Liver (tissue), 9 donors: ENCODE data around the gene ZCCHC14. TPM values are rescaled to one million over a fixed set of nuclear protein-coding genes. Genes with fewer than 3 reads are reported as not detected.

Source experiments
- DNase-seq: peaks from one replicate; pipeline ENCODE4 v3.0.0-alpha.2; 2017; ENCODE audit warnings: low spot score
- H3K27ac ChIP-seq, 2 donors: one replicate each; pipeline ENCODE4 v1.7.0; 2013; ENCODE audit warnings: inconsistent platforms in 2 of 2, low read length in 2 of 2, control low read depth in 1 of 2, low read depth in 1 of 2, mild to moderate bottlenecking in 1 of 2
- H3K27me3 ChIP-seq, 4 donors: one replicate each; pipeline versions ENCODE4 v1.6.1 to v1.7.0; 2013; ENCODE audit warnings: low read length in 3 of 4, inconsistent platforms in 1 of 4, mild to moderate bottlenecking in 1 of 4, moderate library complexity in 1 of 4; ENCODE audit not compliant: control insufficient read depth in 4 of 4, insufficient read depth in 4 of 4
- H3K36me3 ChIP-seq, 4 donors: one replicate each; pipeline versions ENCODE4 v1.6.1 to v1.7.0; 2013; ENCODE audit warnings: low read length in 3 of 4, mild to moderate bottlenecking in 3 of 4, low read depth in 1 of 4, moderate library complexity in 1 of 4; ENCODE audit not compliant: control insufficient read depth in 4 of 4, insufficient read depth in 3 of 4
- H3K4me1 ChIP-seq, 4 donors: one replicate each; pipeline versions ENCODE4 v1.6.1 to v1.7.0; 2013; ENCODE audit warnings: low read length in 3 of 4, mild to moderate bottlenecking in 3 of 4, moderate library complexity in 1 of 4; ENCODE audit not compliant: control insufficient read depth in 4 of 4, insufficient read depth in 4 of 4
- H3K4me3 ChIP-seq, 3 donors: one replicate each; pipeline versions ENCODE4 v1.6.1 to v1.7.0; 2013; ENCODE audit warnings: low read length in 3 of 3, control low read depth in 1 of 3, low read depth in 1 of 3, mild to moderate bottlenecking in 1 of 3
- H3K9ac ChIP-seq, 2 donors: one replicate each; pipeline ENCODE4 v1.7.0; 2013; ENCODE audit warnings: low read length in 2 of 2, mild to moderate bottlenecking in 2 of 2, moderate library complexity in 2 of 2, control low read depth in 1 of 2, low read depth in 1 of 2
- H3K9me3 ChIP-seq, 4 donors: one replicate each; pipeline versions ENCODE4 v1.6.1 to v1.7.0; 2013; ENCODE audit warnings: low read length in 3 of 4; ENCODE audit not compliant: control insufficient read depth in 4 of 4
- CTCF ChIP-seq: fragments of 150-350 bp; IDR thresholded peaks from 2 replicates; pipeline ENCODE4 v1.5.1; 2017; ENCODE audit warnings: improper control_type of control experiment, low read depth, low read length; ENCODE audit not compliant: missing input control
- EGR1 ChIP-seq, 2 donors: IDR thresholded peaks; 2 replicates each; pipeline ENCODE4 v1.6.1; 2016 to 2018; ENCODE audit warnings: antibody characterized with exemption in 2 of 2, low read depth in 2 of 2
- FOXA1 ChIP-seq: IDR thresholded peaks from 2 replicates; pipeline ENCODE4 v1.6.1; 2016; ENCODE audit warnings: antibody characterized with exemption
- GABPA ChIP-seq, 2 donors: IDR thresholded peaks in 1 of 2; conservative IDR thresholded peaks in 1 of 2; 2 replicates each; pipeline ENCODE4 v1.6.1; 2016; ENCODE audit warnings: antibody characterized with exemption in 2 of 2, mild to moderate bottlenecking in 1 of 2, moderate library complexity in 1 of 2
- HNF4G ChIP-seq: IDR thresholded peaks from 2 replicates; pipeline ENCODE4 v1.6.1; 2016; ENCODE audit warnings: antibody characterized with exemption
- JUND ChIP-seq, 2 donors: IDR thresholded peaks; 2 replicates each; pipeline ENCODE4 v1.6.1; 2016; ENCODE audit warnings: antibody characterized with exemption in 2 of 2
- MAX ChIP-seq: IDR thresholded peaks from 2 replicates; pipeline ENCODE4 v1.6.1; 2016; ENCODE audit warnings: antibody characterized with exemption
- NR2F2 ChIP-seq: IDR thresholded peaks from 2 replicates; pipeline ENCODE4 v1.6.1; 2016; ENCODE audit warnings: antibody characterized with exemption
- RAD21 ChIP-seq, 2 donors: IDR thresholded peaks; 2 replicates each; pipeline ENCODE4 v1.6.1; 2016; ENCODE audit warnings: antibody characterized with exemption in 2 of 2, mild to moderate bottlenecking in 2 of 2
- SP1 ChIP-seq: IDR thresholded peaks from 2 replicates; pipeline ENCODE4 v1.6.1; 2018; ENCODE audit warnings: antibody characterized with exemption, mild to moderate bottlenecking
- YY1 ChIP-seq: IDR thresholded peaks from 2 replicates; pipeline ENCODE4 v1.6.1; 2016; ENCODE audit warnings: antibody characterized with exemption, mild to moderate bottlenecking
- WGBS: extraction: QIAGEN DNeasy Blood & Tissue Kit; methylation state at CpG from one replicate; pipeline ENCODE4 v1.1.7; 2013; 5-methylcytosine and 5-hydroxymethylcytosine counted together
- polyA plus RNA-seq, 2 donors: library from polyadenylated mRNA; stranded (reverse) in 1 of 2; unstranded in 1 of 2; fragments of 200-250 nt in 1 of 2; fragments of >200 nt in 1 of 2; fragmentation: Nextera tagmentation in 1 of 2; extraction: Ambion mirVana in 1 of 2; gene quantifications; one replicate each; pipeline versions ENCODE4 v1.2.1 to v1.2.3, GENCODE V29; 2013 to 2015
- total RNA-seq, 2 donors: library from RNA; depleted of rRNA; stranded (reverse); fragments of >200 nt; gene quantifications; one replicate each; pipeline ENCODE4 v1.2.3, GENCODE V29; 2014
- TF ChIP-seq, protein P1 (sequence below): IDR thresholded peaks from 2 replicates; pipeline ENCODE4 v1.6.1; 2016; ENCODE audit warnings: antibody characterized with exemption
- TF ChIP-seq, protein P2 (sequence below): IDR thresholded peaks from 2 replicates; pipeline ENCODE4 v1.6.1; 2016; ENCODE audit warnings: antibody characterized with exemption
- donor health status: healthy.
- donor health status: healthy.
- donor health status: healthy.
- donor health status: healthy.
- donor health status: healthy.

The ZCCHC14 gene
- total and polyA plus RNA-seq, 4 donors, result 6.3 to 21.7 (median 8.0) TPM

DNA sequence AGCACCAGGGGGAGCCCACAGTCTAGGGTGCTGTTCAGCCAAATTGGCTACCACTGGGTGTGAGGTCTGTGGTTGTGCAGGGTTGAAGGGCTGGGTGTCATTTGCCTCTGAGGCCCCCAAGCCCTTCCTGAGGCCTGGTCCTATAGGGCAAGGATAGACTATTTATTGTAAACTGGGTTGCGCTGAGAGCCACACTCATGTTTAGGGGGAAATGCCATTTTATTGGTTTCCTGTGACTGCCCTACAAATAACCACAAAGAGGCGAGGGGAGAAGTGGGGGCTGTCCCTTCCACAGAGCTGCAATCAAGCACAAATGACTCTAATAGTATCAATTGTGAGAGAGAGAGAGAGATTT lies 3.6 kb upstream of the ZCCHC14 start:
- WGBS, result 77% methylated on average over 2 of the region's 2 CpGs
- peaks cover 3 to 40% (median 23%) of the 10 kb centered on the region in 4 donors for H3K4me1 ChIP-seq
- no peak for DNase-seq
- TF ChIP-seq RAD21 (IDR thresholded peaks at IDR 0.05) (peak; percentile 29 to 35), EGR1 (IDR thresholded peaks at IDR 0.05; ENCODE audit: low read depth in 2 of 2) (no peak)
- TF ChIP-seq, protein P1, sequence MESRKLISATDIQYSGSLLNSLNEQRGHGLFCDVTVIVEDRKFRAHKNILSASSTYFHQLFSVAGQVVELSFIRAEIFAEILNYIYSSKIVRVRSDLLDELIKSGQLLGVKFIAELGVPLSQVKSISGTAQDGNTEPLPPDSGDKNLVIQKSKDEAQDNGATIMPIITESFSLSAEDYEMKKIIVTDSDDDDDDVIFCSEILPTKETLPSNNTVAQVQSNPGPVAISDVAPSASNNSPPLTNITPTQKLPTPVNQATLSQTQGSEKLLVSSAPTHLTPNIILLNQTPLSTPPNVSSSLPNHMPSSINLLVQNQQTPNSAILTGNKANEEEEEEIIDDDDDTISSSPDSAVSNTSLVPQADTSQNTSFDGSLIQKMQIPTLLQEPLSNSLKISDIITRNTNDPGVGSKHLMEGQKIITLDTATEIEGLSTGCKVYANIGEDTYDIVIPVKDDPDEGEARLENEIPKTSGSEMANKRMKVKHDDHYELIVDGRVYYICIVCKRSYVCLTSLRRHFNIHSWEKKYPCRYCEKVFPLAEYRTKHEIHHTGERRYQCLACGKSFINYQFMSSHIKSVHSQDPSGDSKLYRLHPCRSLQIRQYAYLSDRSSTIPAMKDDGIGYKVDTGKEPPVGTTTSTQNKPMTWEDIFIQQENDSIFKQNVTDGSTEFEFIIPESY, result no peak
- no peaks in the 10 kb centered on the region for H3K27me3 ChIP-seq
- H3K9ac ChIP-seq, result peak overlapping the region in 1 of 2 donors; percentile 17
- peaks cover 0 to 3% (median 0%) of the 10 kb centered on the region in 4 donors for H3K36me3 ChIP-seq
- H3K9me3 ChIP-seq, result no peaks in the 10 kb centered on the region
- no peak overlapping the region for H3K4me3 ChIP-seq
- H3K27ac ChIP-seq, result peak overlapping the region; percentile 94 to 95

DNA sequence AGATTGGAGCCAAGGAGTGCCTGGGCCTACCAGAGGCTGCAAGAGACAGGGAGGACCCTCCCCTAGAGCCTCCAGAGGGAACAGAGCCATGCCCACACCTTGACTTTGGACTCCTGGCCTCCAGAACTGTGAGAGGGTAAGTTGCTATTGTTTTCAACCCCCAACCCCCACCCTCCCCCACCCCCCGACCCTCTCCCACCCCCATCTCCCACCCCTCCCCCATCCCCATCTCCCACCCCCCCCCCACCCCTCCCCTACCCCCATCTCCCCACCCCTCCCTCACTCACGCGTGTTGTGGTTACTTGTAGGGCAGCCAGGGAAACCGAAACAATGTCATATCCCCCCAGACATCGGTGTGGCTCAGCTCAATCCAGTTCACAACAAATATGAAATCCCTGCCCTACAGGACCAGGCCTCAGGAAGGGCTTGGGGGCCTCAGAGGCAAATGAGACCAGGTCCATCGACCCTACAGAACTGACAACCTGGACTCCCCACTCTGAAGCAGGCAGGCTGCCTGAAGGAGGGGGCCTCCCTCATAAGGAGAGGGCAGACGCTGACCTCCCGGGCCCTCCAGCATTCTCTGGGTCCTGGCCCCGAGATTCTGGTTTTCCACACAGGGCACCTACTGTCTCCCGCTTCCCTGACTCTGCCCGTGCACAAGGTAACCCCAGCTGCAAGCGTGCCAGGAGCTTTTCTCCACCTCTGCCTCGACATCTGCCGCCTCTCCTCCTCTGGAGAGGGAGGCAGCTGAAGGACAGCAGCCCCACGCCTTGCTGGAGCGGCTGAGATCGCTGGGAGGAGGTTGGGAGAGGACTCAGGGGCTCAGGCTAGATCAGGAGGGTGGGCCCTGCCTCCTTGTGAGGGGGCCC lies 3.0 kb upstream of the ZCCHC14 start:
- WGBS, result 76% methylated on average over 17 of the region's 17 CpGs
- TF ChIP-seq GABPA (IDR thresholded peaks at IDR 0.05 in 1 of 2, conservative IDR thresholded peaks at IDR 0.05 in 1 of 2) (no peak), NR2F2 (no peak), HNF4G (no peak), FOXA1 (no peak)
- TF ChIP-seq, protein P1, result no peak
- H3K4me1 ChIP-seq, result peaks cover 3 to 46% (median 26%) of the 10 kb centered on the region in 4 donors
- H3K9me3 ChIP-seq, result no peaks in the 10 kb centered on the region
- peak overlapping the region; percentile 94 to 95 for H3K27ac ChIP-seq
- H3K4me3 ChIP-seq, result no peak overlapping the region
- H3K9ac ChIP-seq, result no peak overlapping the region
- no peak for DNase-seq
- H3K27me3 ChIP-seq, result no peaks in the 10 kb centered on the region
- peaks cover 0 to 3% (median 0%) of the 10 kb centered on the region in 4 donors for H3K36me3 ChIP-seq

- peaks cover 3 to 64% (median 35%) of the 10 kb centered on the region in 4 donors for H3K4me1 ChIP-seq
- no peaks in the 10 kb centered on the region for H3K9me3 ChIP-seq
- WGBS, result 17% methylated on average over 23 of the region's 23 CpGs
- H3K36me3 ChIP-seq, result peaks cover 0 to 3% (median 0%) of the 10 kb centered on the region in 4 donors
- no peak for DNase-seq
- H3K27ac ChIP-seq, result peak overlapping the region; percentile 82 to 87
- H3K9ac ChIP-seq, result peak overlapping the region in 1 of 2 donors; percentile 37
- H3K27me3 ChIP-seq, result no peaks in the 10 kb centered on the region
- H3K4me3 ChIP-seq, result peak overlapping the region in 1 of 3 donors; percentile 51
- TF ChIP-seq, protein P2, sequence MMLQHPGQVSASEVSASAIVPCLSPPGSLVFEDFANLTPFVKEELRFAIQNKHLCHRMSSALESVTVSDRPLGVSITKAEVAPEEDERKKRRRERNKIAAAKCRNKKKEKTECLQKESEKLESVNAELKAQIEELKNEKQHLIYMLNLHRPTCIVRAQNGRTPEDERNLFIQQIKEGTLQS, result no peak
- TF ChIP-seq YY1 (peak; percentile 56), MAX (peak; percentile 35), CTCF (no peak), JUND (IDR thresholded peaks at IDR 0.05) (no peak), GABPA (IDR thresholded peaks at IDR 0.05 in 1 of 2, conservative IDR thresholded peaks at IDR 0.05 in 1 of 2) (no peak), RAD21 (IDR thresholded peaks at IDR 0.05) (peak in 1 of 2 donors; percentile 14), HNF4G (no peak), SP1 (peak; percentile 62), NR2F2 (no peak), FOXA1 (no peak), EGR1 (IDR thresholded peaks at IDR 0.05; ENCODE audit: low read depth in 2 of 2) (no peak)
- TF ChIP-seq, protein P1, result peak; percentile 16
Observed at GRCh38 chr16:87493608-87494280, 920 bp upstream of the ZCCHC14 start.
